ENCODE measurements around the gene INSYN1.

INSYN1 gene

GRCh38 chr15:73773428-73773827 lies 20.3 kb upstream of the INSYN1 start:
- no peak for DNase-seq

- DNase-seq, result no peak
These were observed 18.4 kb upstream of the INSYN1 start for GRCh38 chr15:73771385-73772045.

GRCh38 chr15:73770050-73770449 lies 16.9 kb upstream of the INSYN1 start:
- no peak for DNase-seq

- DNase-seq, result no peak
These were observed 14.8 kb upstream of the INSYN1 start for GRCh38 chr15:73767806-73768501.

GRCh38 chr15:73766598-73766997 lies 13.4 kb upstream of the INSYN1 start:
- DNase-seq, result no peak

GRCh38 chr15:73765778-73766177 lies 12.6 kb upstream of the INSYN1 start:
- no peak for DNase-seq

- DNase-seq, result no peak
These were observed 10.8 kb upstream of the INSYN1 start for GRCh38 chr15:73763931-73764330.

- DNase-seq, result no peak
These were observed 7.5 kb upstream of the INSYN1 start for GRCh38 chr15:73760330-73761329.

- DNase-seq, result no peak
These were observed 5.3 kb upstream of the INSYN1 start for GRCh38 chr15:73758461-73758860.

- no peak for DNase-seq
These were observed 4.4 kb upstream of the INSYN1 start for GRCh38 chr15:73757571-73757970.

GRCh38 chr15:73756947-73757513 lies 3.9 kb upstream of the INSYN1 start:
- no peak for DNase-seq

- DNase-seq, result no peak
These were observed 3.2 kb upstream of the INSYN1 start for GRCh38 chr15:73756390-73756789.

- no peak for DNase-seq
These were observed 2.8 kb upstream of the INSYN1 start for GRCh38 chr15:73755946-73756345.

- DNase-seq, result no peak
These were observed 2.3 kb upstream of the INSYN1 start for GRCh38 chr15:73755481-73755880.

GRCh38 chr15:73754461-73754860 lies 1.3 kb upstream of the INSYN1 start:
- DNase-seq, result no peak

GRCh38 chr15:73752806-73753193 lies 351 bp downstream of the INSYN1 start:
- no peak for DNase-seq

GRCh38 chr15:73751899-73752805 lies 999 bp downstream of the INSYN1 start:
- DNase-seq, result no peak

GRCh38 chr15:73751511-73751898 lies 1.6 kb downstream of the INSYN1 start:
- DNase-seq, result no peak

- DNase-seq, result no peak
These were observed 2.2 kb downstream of the INSYN1 start for GRCh38 chr15:73750951-73751350.

- no peak for DNase-seq
These were observed 2.7 kb downstream of the INSYN1 start for GRCh38 chr15:73750438-73750837.

- DNase-seq, result no peak
These were observed 3.2 kb downstream of the INSYN1 start for GRCh38 chr15:73749971-73750370.

- no peak for DNase-seq
These were observed 3.6 kb downstream of the INSYN1 start for GRCh38 chr15:73749533-73749932.
